ENCODE data around the gene ERAP2. TPM values are rescaled to one million over a fixed set of nuclear protein-coding genes. Genes with fewer than 3 reads are reported as not detected.

The ERAP2 gene
- total and polyA plus RNA-seq, 10 of the 15 experiments (the other 5 are each of a cell fraction or from before 2014, with no cell fraction given) = 4.0 to 28.7 (median 11.7) TPM

GRCh38 chr5:96857924-96858323 is 18.4 kb upstream of the ERAP2 start (continued):
- TF ChIP-seq BCLAF1 (IDR thresholded peaks at IDR 0.05) (no peak), LARP7 (IDR thresholded peaks at IDR 0.05) (no peak)

DNA sequence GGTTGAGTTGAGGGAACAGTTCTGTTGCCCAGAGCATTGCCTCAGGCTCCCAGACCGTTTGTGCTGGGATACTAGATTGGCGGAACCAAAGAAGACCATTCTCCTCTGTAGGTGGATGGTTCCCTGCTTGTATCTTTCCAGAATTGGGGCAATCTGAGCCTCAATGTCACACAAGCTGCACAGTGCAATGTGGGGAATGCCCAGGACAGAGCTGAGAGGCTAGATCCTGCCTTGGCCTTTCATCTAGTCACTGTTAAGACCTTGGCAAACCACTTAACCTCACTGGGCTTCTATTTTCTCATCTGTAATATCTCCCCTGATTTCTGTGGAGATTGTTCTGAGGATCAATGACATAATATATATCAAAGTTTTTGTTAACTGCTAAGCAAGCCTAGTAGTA is 16.9 kb upstream of the ERAP2 start:
- POLR2A ChIA-PET = interaction anchor here (1.4 kb wide), 1 partner anchor 20 kb away, joined by 4 read pairs; no protein-coding TSS in a partner anchor
- Histone ChIP-seq H3K4me3 (no peak overlapping the region), H3K4me2 (ENCODE audit: control insufficient read depth, insufficient read depth) (no peak overlapping the region), H3K27me3 (replicated peaks in 1 of 2; ENCODE audit: control insufficient read depth in 2 of 2, insufficient read depth in 2 of 2, low read length in 1 of 2) (no peaks in the 10 kb centered on the region), H3K79me2 (ENCODE audit: control insufficient read depth, insufficient read depth, low read length) (no peaks in the 10 kb centered on the region), H3K27ac (ENCODE audit: control insufficient read depth, insufficient read depth) (no peak overlapping the region), H3K36me3 (ENCODE audit: control insufficient read depth in 2 of 2, insufficient read depth in 2 of 2, low read length in 1 of 2) (no peaks in the 10 kb centered on the region), H3K9ac (ENCODE audit: control insufficient read depth, insufficient read depth, low read length) (no peak overlapping the region), H3K4me1 (ENCODE audit: control insufficient read depth, insufficient read depth, low read length) (no peaks in the 10 kb centered on the region), H4K20me1 (ENCODE audit: control insufficient read depth, insufficient read depth) (no peaks in the 10 kb centered on the region), H3K9me3 (replicated peaks; ENCODE audit: control insufficient read depth, insufficient read depth, low read length) (no peaks in the 10 kb centered on the region), H2AFZ (ENCODE audit: control insufficient read depth, low read depth, low read length) (no peak overlapping the region)
- ATAC-seq = peak; percentile 21; the same call in 2 of the 3 replicates
- FAIRE-seq = no peak
- WGBS (ENCODE audit: insufficient coverage, insufficient replicate concordance, low lambda C conversion rate, missing lambda C conversion rate) = 69% methylated on average over 2 of the region's 2 CpGs
- intact Hi-C loops (cut with micrococcal nuclease; ENCODE audit: unreplicated experiment) = no loop called here
- SMC1A ChIA-PET (ENCODE audit: uncharacterized antibody, unreplicated experiment) = interaction anchor here (0.6 to 6.2 kb wide), 7 partner anchors 10 to 103 kb away, joined by 3 to 45 read pairs (median 3); partner anchors contain the start of gene ERAP1
- in situ Hi-C loops (cut with MboI) = no loop called here
- no TSS peak for BruUV-seq (replicated peaks)
- CTCF ChIA-PET = interaction anchor here (0.6 to 13.2 kb wide), 4 partner anchors 10 to 305 kb away, joined by 4 to 223 read pairs (median 12); partner anchors contain the start of gene LIX1
- no peak for DNase-seq (ENCODE audit: low read depth, low spot score)
- RAD21 ChIA-PET (ENCODE audit: unreplicated experiment) = interaction anchor here (1.0 to 3.2 kb wide), 2 partner anchors 10 to 107 kb away, joined by 4 to 19 read pairs; no protein-coding TSS in a partner anchor
- TF ChIP-seq BACH1 (IDR thresholded peaks at IDR 0.05; ENCODE audit: borderline replicate concordance) (no peak), ZNF274 (IDR thresholded peaks at IDR 0.05; ENCODE audit: insufficient read depth, insufficient read length) (no peak), SKIL (IDR thresholded peaks at IDR 0.05; ENCODE audit: low read depth, poor library complexity, severe bottlenecking) (no peak), BCL11A (IDR thresholded peaks at IDR 0.05; ENCODE audit: low read depth, low read length) (no peak), IRF4 (IDR thresholded peaks at IDR 0.05; ENCODE audit: low read depth, low read length) (no peak), POLR2A (IDR thresholded peaks at IDR 0.05; ENCODE audit: low read depth, low read length) (no peak), IKZF2 (IDR thresholded peaks at IDR 0.05) (no peak), CREB1 (IDR thresholded peaks at IDR 0.05; ENCODE audit: low read depth) (no peak), SREBF2 (IDR thresholded peaks at IDR 0.05; ENCODE audit: low read length) (no peak), TCF7 (IDR thresholded peaks at IDR 0.05; ENCODE audit: borderline replicate concordance) (no peak), NFYB (IDR thresholded peaks at IDR 0.05; ENCODE audit: insufficient read depth, low read depth, low read length) (no peak), BCLAF1 (IDR thresholded peaks at IDR 0.05) (no peak)
- TF ChIP-seq, protein P1, sequence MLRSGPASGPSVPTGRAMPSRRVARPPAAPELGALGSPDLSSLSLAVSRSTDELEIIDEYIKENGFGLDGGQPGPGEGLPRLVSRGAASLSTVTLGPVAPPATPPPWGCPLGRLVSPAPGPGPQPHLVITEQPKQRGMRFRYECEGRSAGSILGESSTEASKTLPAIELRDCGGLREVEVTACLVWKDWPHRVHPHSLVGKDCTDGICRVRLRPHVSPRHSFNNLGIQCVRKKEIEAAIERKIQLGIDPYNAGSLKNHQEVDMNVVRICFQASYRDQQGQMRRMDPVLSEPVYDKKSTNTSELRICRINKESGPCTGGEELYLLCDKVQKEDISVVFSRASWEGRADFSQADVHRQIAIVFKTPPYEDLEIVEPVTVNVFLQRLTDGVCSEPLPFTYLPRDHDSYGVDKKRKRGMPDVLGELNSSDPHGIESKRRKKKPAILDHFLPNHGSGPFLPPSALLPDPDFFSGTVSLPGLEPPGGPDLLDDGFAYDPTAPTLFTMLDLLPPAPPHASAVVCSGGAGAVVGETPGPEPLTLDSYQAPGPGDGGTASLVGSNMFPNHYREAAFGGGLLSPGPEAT (IDR thresholded peaks at IDR 0.05; ENCODE audit: low read depth) = no peak

All from GM12878 (cell line).